GM12878 (cell line): Measurements from ENCODE around the gene IPMK.

Experiments
- BHLHE40 ChIP-seq, 2 experiments: fragments of 450-650 bp in 1 of 2; IDR thresholded peaks; 2 replicates each; pipeline ENCODE4 v1.6.1; 2011 to 2017; ENCODE audit warnings: low read depth in 2 of 2, borderline replicate concordance in 1 of 2, improper control_type of control experiment in 1 of 2, low read length in 1 of 2, mild to moderate bottlenecking in 1 of 2
- CEBPB ChIP-seq, 2 experiments: fragments of 150-350 bp in 1 of 2; IDR thresholded peaks; 2 replicates each; pipeline ENCODE4 v1.6.1; 2012 to 2014; ENCODE audit warnings: low read depth in 2 of 2, low read length in 2 of 2, borderline replicate concordance in 1 of 2, inconsistent platforms in 1 of 2
- CTCF ChIP-seq, 3 experiments: IDR thresholded peaks in 2 of 3; conservative IDR thresholded peaks in 1 of 3; 2 replicates each; pipeline ENCODE4 v1.5.1; 2011; ENCODE audit warnings: low read depth in 3 of 3, low read length in 3 of 3, mild to moderate bottlenecking in 3 of 3, control low read depth in 2 of 3, moderate library complexity in 2 of 3, inconsistent platforms in 1 of 3, mixed read lengths in 1 of 3; ENCODE audit not compliant: control insufficient read depth in 2 of 3, insufficient read depth in 1 of 3; ENCODE audit errors: extremely low read depth in 1 of 3
- EED ChIP-seq: sonication (generic); IDR thresholded peaks from 2 replicates; pipeline ENCODE4 v1.6.1; 2016; ENCODE audit warnings: antibody characterized with exemption, low read depth
- EP300 ChIP-seq, 2 experiments: fragments of 150-350 bp in 1 of 2; IDR thresholded peaks; 2 replicates each; pipeline ENCODE4 v1.6.1; 2011 to 2012; ENCODE audit warnings: low read depth in 2 of 2, low read length in 2 of 2, borderline replicate concordance in 1 of 2, improper control_type of control experiment in 1 of 2, inconsistent platforms in 1 of 2; ENCODE audit not compliant: control insufficient read depth in 1 of 2
- ESRRA ChIP-seq: IDR thresholded peaks from 2 replicates; pipeline ENCODE4 v1.6.1; 2012; ENCODE audit warnings: mild to moderate bottlenecking, low read length, improper control_type of control experiment
- EZH2 ChIP-seq: IDR thresholded peaks from 2 replicates; pipeline ENCODE4 v1.6.1; 2012; ENCODE audit warnings: low read depth, mild to moderate bottlenecking, control low read depth, inconsistent platforms, low read length, borderline replicate concordance; ENCODE audit not compliant: control insufficient read depth
- GABPA ChIP-seq: IDR thresholded peaks from 2 replicates; pipeline ENCODE4 v1.6.1; 2014; ENCODE audit warnings: antibody characterized with exemption, low read depth, mild to moderate bottlenecking, inconsistent platforms
- NBN ChIP-seq: fragments of 450-650 bp; IDR thresholded peaks from 2 replicates; pipeline ENCODE4 v1.6.1; 2016
- PAX5 ChIP-seq: IDR thresholded peaks from 2 replicates; pipeline ENCODE4 v1.6.1; 2011; ENCODE audit warnings: low read depth, low read length, borderline replicate concordance
- POLR2AphosphoS5 ChIP-seq: IDR thresholded peaks from 2 replicates; pipeline ENCODE4 v1.6.1; 2011; ENCODE audit warnings: mild to moderate bottlenecking, low read length, inconsistent platforms
- RCOR1 ChIP-seq: conservative IDR thresholded peaks from 2 replicates; pipeline ENCODE4 v1.6.1; 2012; ENCODE audit warnings: low read depth, low read length, improper control_type of control experiment
- SUZ12 ChIP-seq: fragments of 200-600 bp; sonication (generic); IDR thresholded peaks from one replicate; pipeline ENCODE4 v1.6.1; 2018; ENCODE audit warnings: antibody characterized with exemption, mild to moderate bottlenecking; ENCODE audit not compliant: unreplicated experiment
- USF1 ChIP-seq: IDR thresholded peaks from 2 replicates; pipeline ENCODE4 v1.6.1; 2011; ENCODE audit warnings: borderline replicate concordance, low read depth, mild to moderate bottlenecking, moderate library complexity, mixed read lengths, low read length; ENCODE audit not compliant: insufficient read depth; ENCODE audit errors: extremely low read length

- no peak for TF ChIP-seq EZH2
- no peak for TF ChIP-seq EP300 (IDR thresholded peaks at IDR 0.05; ENCODE audit: borderline replicate concordance in 1 of 2, control insufficient read depth in 1 of 2, low read depth in 2 of 2, low read length in 2 of 2)
- no peak for TF ChIP-seq EED
- 0 out of 2 replicates have a peak, but pooled peaks have one; percentile 6 for TF ChIP-seq POLR2AphosphoS5
- TF ChIP-seq USF1: no peak
- no peak for TF ChIP-seq RCOR1
- TF ChIP-seq PAX5: no peak
- TF ChIP-seq CEBPB (IDR thresholded peaks at IDR 0.05; ENCODE audit: borderline replicate concordance in 1 of 2, low read depth in 2 of 2, low read length in 2 of 2): no peak
- TF ChIP-seq NBN: 0 out of 2 replicates have a peak, but pooled peaks have one; percentile 52
- no peak for TF ChIP-seq GABPA
- TF ChIP-seq ESRRA: no peak
- no peak for TF ChIP-seq SUZ12
- TF ChIP-seq BHLHE40 (IDR thresholded peaks at IDR 0.05; ENCODE audit: borderline replicate concordance in 1 of 2, low read depth in 2 of 2, low read length in 1 of 2): peak; percentile 44 to 66; a peak in 3 of 4 replicates
- TF ChIP-seq CTCF (IDR thresholded peaks at IDR 0.05 in 2 of 3, conservative IDR thresholded peaks at IDR 0.05 in 1 of 3; ENCODE audit: control insufficient read depth in 2 of 3, extremely low read depth in 1 of 3, insufficient read depth in 1 of 3, low read depth in 3 of 3, low read length in 3 of 3): no peak
Observed at GRCh38 chr10:58266826-58267712, 625 bp downstream of the IPMK start.
